IMR-90 (cell line): ENCODE measurements around the gene ESAM. TPM values are rescaled to one million over a fixed set of nuclear protein-coding genes. Genes with fewer than 3 reads are reported as not detected.

ENCODE experiments used
- ATAC-seq: fragments of 200-7000 bp; cut with Tn5 transposase; 2 replicates; pipeline ENCODE4 v1.9.1; 2020; ENCODE audit warnings: low read depth, mild to moderate bottlenecking, moderate library complexity
- BruUV-seq: library from RNA; stranded (reverse); fragments of 400-500 nt; replicated peaks from 2 replicates; lab custom pipeline; 2021; lab: Mats Ljungman, UMichigan
- CTCF ChIA-PET: fragments of 300-600 bp; formaldehyde crosslinking; extraction: SDS; loops from one replicate; lab custom pipeline; 2021; ENCODE audit warnings: antibody characterized with exemption; lab: Yijun Ruan, JAX
- POLR2A ChIA-PET: fragments of 300-600 bp; sonication (Branson Sonifier 250); formaldehyde crosslinking; loops from one replicate; lab custom pipeline; 2022; ENCODE audit warnings: antibody characterized with exemption; ENCODE audit not compliant: unreplicated experiment; lab: Charles Lee
- DNase-seq: peaks from one replicate; pipeline ENCODE4 v3.0.0; 2013
- H2AFZ ChIP-seq: replicated peaks from 2 replicates; pipeline ENCODE3; 2013; ENCODE audit warnings: low read length, mild to moderate bottlenecking; ENCODE audit not compliant: poor library complexity
- H2AK5ac ChIP-seq: 2 replicates; pipeline ENCODE4 v1.6.1; 2013; ENCODE audit warnings: low read depth, low read length, inconsistent platforms
- H2AK9ac ChIP-seq: replicated peaks from 2 replicates; pipeline ENCODE3; 2013; ENCODE audit warnings: mild to moderate bottlenecking, low read depth, low read length, moderate library complexity; ENCODE audit not compliant: poor library complexity
- H2BK120ac ChIP-seq: 2 replicates; pipeline ENCODE4 v1.6.1; 2013; ENCODE audit warnings: low read depth, low read length, inconsistent platforms
- H2BK15ac ChIP-seq: 3 replicates; pipeline ENCODE4 v1.6.1; 2013; ENCODE audit warnings: low read depth, low read length, inconsistent platforms
- H2BK20ac ChIP-seq: 2 replicates; pipeline ENCODE4 v1.6.1; 2013; ENCODE audit warnings: low read depth, mild to moderate bottlenecking, inconsistent platforms, low read length, moderate library complexity
- H2BK5ac ChIP-seq: 2 replicates; pipeline ENCODE4 v1.6.1; 2013; ENCODE audit warnings: mild to moderate bottlenecking, low read depth, low read length, inconsistent platforms; ENCODE audit not compliant: poor library complexity, severe bottlenecking
- H3K14ac ChIP-seq: replicated peaks from 2 replicates; pipeline ENCODE4 v1.6.1; 2013; ENCODE audit warnings: low read depth, low read length, inconsistent platforms
- H3K18ac ChIP-seq: 2 replicates; pipeline ENCODE4 v1.6.1; 2013; ENCODE audit warnings: low read depth, low read length, control low read depth
- H3K23ac ChIP-seq: 2 replicates; pipeline ENCODE4 v1.6.1; 2013; ENCODE audit warnings: low read depth, low read length, inconsistent platforms
- H3K27ac ChIP-seq: 2 replicates; pipeline ENCODE4 v1.5.1; 2013; ENCODE audit warnings: mild to moderate bottlenecking, control low read depth, low read length; ENCODE audit not compliant: insufficient read depth
- H3K27me3 ChIP-seq: 2 replicates; pipeline ENCODE4 v1.6.1; 2013; ENCODE audit warnings: low read length; ENCODE audit not compliant: control insufficient read depth, insufficient read depth
- H3K36me3 ChIP-seq: 2 replicates; pipeline ENCODE4 v1.6.1; 2013; ENCODE audit warnings: low read length, mixed read lengths; ENCODE audit not compliant: control insufficient read depth, insufficient read depth
- H3K4ac ChIP-seq: 2 replicates; pipeline ENCODE4 v1.6.1; 2013; ENCODE audit warnings: low read depth, low read length, inconsistent platforms
- H3K4me1 ChIP-seq: 2 replicates; pipeline ENCODE4 v1.6.1; 2013; ENCODE audit warnings: low read length, mixed read lengths; ENCODE audit not compliant: control insufficient read depth, insufficient read depth
- H3K4me2 ChIP-seq: 2 replicates; pipeline ENCODE4 v1.6.1; 2013; ENCODE audit warnings: low read depth, mild to moderate bottlenecking, control low read depth, low read length, moderate library complexity
- H3K4me3 ChIP-seq: 2 replicates; pipeline ENCODE4 v1.5.1; 2013; ENCODE audit warnings: low read depth, mild to moderate bottlenecking, control low read depth, low read length, moderate library complexity; ENCODE audit not compliant: insufficient read depth
- H3K56ac ChIP-seq: 2 replicates; pipeline ENCODE4 v1.6.1; 2013; ENCODE audit warnings: low read length, inconsistent platforms; ENCODE audit not compliant: insufficient read depth; ENCODE audit errors: extremely low read depth
- H3K79me1 ChIP-seq, 2 experiments: 2 replicates each; pipeline ENCODE4 v1.6.1; 2013; ENCODE audit warnings: low read length in 2 of 2, inconsistent platforms in 1 of 2, low read depth in 1 of 2
- H3K9ac ChIP-seq: 2 replicates; pipeline ENCODE4 v1.6.1; 2013; ENCODE audit warnings: low read depth, low read length, control low read depth
- H3K9me1 ChIP-seq: 2 replicates; pipeline ENCODE4 v1.6.1; 2013; ENCODE audit warnings: low read length, inconsistent platforms; ENCODE audit not compliant: insufficient read depth
- H3K9me3 ChIP-seq: 2 replicates; pipeline ENCODE4 v1.6.1; 2013; ENCODE audit warnings: low read length; ENCODE audit not compliant: control insufficient read depth, insufficient read depth
- H4K20me1 ChIP-seq: 2 replicates; pipeline ENCODE4 v1.6.1; 2013; ENCODE audit warnings: low read length, inconsistent platforms; ENCODE audit not compliant: insufficient read depth
- H4K5ac ChIP-seq: 2 replicates; pipeline ENCODE4 v1.6.1; 2013; ENCODE audit warnings: mild to moderate bottlenecking, low read depth, low read length, control low read depth
- H4K8ac ChIP-seq, 2 experiments: 2 replicates each; pipeline ENCODE4 v1.6.1; 2013; ENCODE audit warnings: low read depth in 2 of 2, low read length in 2 of 2, control low read depth in 1 of 2, inconsistent platforms in 1 of 2
- H4K91ac ChIP-seq: 2 replicates; pipeline ENCODE4 v1.6.1; 2013; ENCODE audit warnings: low read depth, low read length, inconsistent platforms; ENCODE audit not compliant: insufficient read depth
- BHLHE40 ChIP-seq: fragments of 150-350 bp; IDR thresholded peaks from 2 replicates; pipeline ENCODE4 v1.6.1; 2016; ENCODE audit warnings: mild to moderate bottlenecking, low read depth, low read length
- CEBPB ChIP-seq: IDR thresholded peaks from 2 replicates; pipeline ENCODE4 v1.6.1; 2012; ENCODE audit warnings: low read depth, low read length, improper control_type of control experiment
- CHD1 ChIP-seq: IDR thresholded peaks from 2 replicates; pipeline ENCODE4 v1.6.1; 2012; ENCODE audit warnings: low read depth, low read length, improper control_type of control experiment
- CTCF ChIP-seq: conservative IDR thresholded peaks from 2 replicates; pipeline ENCODE4 v1.5.1; 2012; ENCODE audit warnings: mild to moderate bottlenecking, low read depth, low read length, improper control_type of control experiment
- ELK1 ChIP-seq: fragments of 150-350 bp; IDR thresholded peaks from 2 replicates; pipeline ENCODE4 v1.6.1; 2016; ENCODE audit warnings: low read depth, mild to moderate bottlenecking, low read length, moderate library complexity, borderline replicate concordance
- FOS ChIP-seq: fragments of 150-350 bp; IDR thresholded peaks from 2 replicates; pipeline ENCODE4 v1.6.1; 2016; ENCODE audit warnings: low read depth, low read length
- MAFK ChIP-seq: IDR thresholded peaks from 2 replicates; pipeline ENCODE4 v1.6.1; 2012; ENCODE audit warnings: low read depth, low read length, improper control_type of control experiment
- MAZ ChIP-seq: IDR thresholded peaks from 2 replicates; pipeline ENCODE4 v1.6.1; 2012; ENCODE audit warnings: low read depth, mild to moderate bottlenecking, low read length, improper control_type of control experiment, moderate library complexity, borderline replicate concordance
- MXI1 ChIP-seq: IDR thresholded peaks from 2 replicates; pipeline ENCODE4 v1.6.1; 2012; ENCODE audit warnings: low read depth, mild to moderate bottlenecking, low read length, moderate library complexity, borderline replicate concordance
- NFE2L2 ChIP-seq: fragments of 150-350 bp; IDR thresholded peaks from 2 replicates; pipeline ENCODE4 v1.6.1; 2016; ENCODE audit warnings: low read depth, mild to moderate bottlenecking, low read length
- POLR2A ChIP-seq: IDR thresholded peaks from 2 replicates; pipeline ENCODE4 v1.6.1; 2012; ENCODE audit warnings: mild to moderate bottlenecking, low read depth, low read length
- RAD21 ChIP-seq: IDR thresholded peaks from 2 replicates; pipeline ENCODE4 v1.6.1; 2012; ENCODE audit warnings: low read length, improper control_type of control experiment
- RCOR1 ChIP-seq: IDR thresholded peaks from 2 replicates; pipeline ENCODE4 v1.6.1; 2012; ENCODE audit warnings: mild to moderate bottlenecking, low read length, improper control_type of control experiment; ENCODE audit not compliant: insufficient replicate concordance
- RFX5 ChIP-seq: IDR thresholded peaks from 2 replicates; pipeline ENCODE4 v1.8.0; 2012; ENCODE audit warnings: low read depth, mild to moderate bottlenecking, low read length, moderate library complexity
- SMC3 ChIP-seq: fragments of 150-350 bp; IDR thresholded peaks from 2 replicates; pipeline ENCODE4 v1.6.1; 2016; ENCODE audit warnings: low read depth, mild to moderate bottlenecking, antibody characterized with exemption, low read length, moderate library complexity
- USF2 ChIP-seq: fragments of 150-350 bp; IDR thresholded peaks from 2 replicates; pipeline ENCODE4 v1.6.1; 2017; ENCODE audit warnings: mild to moderate bottlenecking, antibody characterized with exemption, low read length, low read depth
- WGBS, 2 experiments: methylation state at CpG; one replicate each; pipeline versions ENCODE4 v1.1.5 to v1.1.7; 2013; ENCODE audit warnings: missing lambda C conversion rate in 2 of 2; ENCODE audit not compliant: insufficient read length in 1 of 2; ENCODE audit errors: extremely low coverage in 2 of 2; 5-methylcytosine and 5-hydroxymethylcytosine counted together
- dilution Hi-C: fragments of 300-500 bp; cut with HindIII; formaldehyde crosslinking; loops from one replicate; pipeline ENCODE4 v1.14.3; 2018; ENCODE audit warnings: low sequenced_read_pairs; ENCODE audit not compliant: unreplicated experiment
- in situ Hi-C: fragments of 300-500 bp; cut with MboI; formaldehyde crosslinking; loops from 3 replicates; pipeline ENCODE4 v1.14.3; 2019; ENCODE audit warnings: low sequenced_read_pairs, inconsistent platforms, mixed read lengths
- intact Hi-C: fragments of 100-400 bp; cut with micrococcal nuclease; formaldehyde crosslinking; loops from 2 replicates; pipeline ENCODE4 v1.10.0; 2022
- polyA plus RNA-seq, 3 experiments: library from polyadenylated mRNA; depleted of rRNA; stranded (reverse); fragments of >200 nt; gene quantifications; 2 replicates each; pipeline ENCODE4 v1.2.3, GENCODE V29; 2012; ENCODE audit warnings: low replicate concordance in 1 of 3
- total RNA-seq: library from RNA; depleted of rRNA; stranded (reverse); fragments of >200 nt; gene quantifications from 2 replicates; pipeline ENCODE4 v1.2.3, GENCODE V29; 2012

Gene ESAM
- total and polyA plus RNA-seq, 2 of the 4 experiments (the other 2 are of a cell fraction), result under 0.01 to 0.12 TPM

GRCh38 chr11:124796312-124796711 lies 34.2 kb upstream of the ESAM start:
- ATAC-seq (no peak), DNase-seq (no peak)
- H3K23ac ChIP-seq, result no peak overlapping the region; the same call in 1 of the 2 replicates
- no peak for TF ChIP-seq MAZ
- TF ChIP-seq CEBPB, result no peak
- no peak for TF ChIP-seq SMC3
- no peak for TF ChIP-seq FOS
- no peak for TF ChIP-seq CTCF
- no peak for TF ChIP-seq POLR2A
- no peak for TF ChIP-seq RCOR1
- no peak for TF ChIP-seq NFE2L2
- no peak for TF ChIP-seq CHD1
- TF ChIP-seq MXI1, result no peak
- TF ChIP-seq MAFK, result no peak
- TF ChIP-seq USF2, result no peak
- no peak for TF ChIP-seq ELK1
- TF ChIP-seq RAD21, result no peak
- TF ChIP-seq BHLHE40, result no peak
- TF ChIP-seq RFX5, result no peak
- H3K14ac ChIP-seq, result no peak overlapping the region
- no peaks in the 10 kb centered on the region for H3K36me3 ChIP-seq
- no peak overlapping the region for H2AFZ ChIP-seq
- H4K8ac ChIP-seq, result no peak overlapping the region
- no peaks in the 10 kb centered on the region for H3K27me3 ChIP-seq
- H2BK15ac ChIP-seq, result no peak overlapping the region
- BruUV-seq, result TSS peak; percentile 3
- ChIA-PET POLR2A (interaction anchor here (0.6 kb wide), 2 partner anchors 18 to 123 kb away, joined by 3 read pairs; no protein-coding TSS in a partner anchor), CTCF (no interaction called here)
- no peak overlapping the region for H2BK5ac ChIP-seq
- no CpG with 5 or more reads among the region's 3 CpGs for WGBS, 2 experiments
- intact Hi-C loops (no loop called here), dilution Hi-C loops (no loop called here), in situ Hi-C loops (no loop called here)
- H3K9ac ChIP-seq, result no peak overlapping the region
- H3K9me1 ChIP-seq, result peaks cover 8% of the 10 kb centered on the region
- no peak overlapping the region for H2BK20ac ChIP-seq
- no peak overlapping the region for H4K5ac ChIP-seq
- no peak overlapping the region for H2BK120ac ChIP-seq
- no peak overlapping the region for H3K27ac ChIP-seq
- H3K56ac ChIP-seq, result no peak overlapping the region
- no peak overlapping the region for H2AK9ac ChIP-seq
- H3K4me3 ChIP-seq, result no peak overlapping the region
- H4K91ac ChIP-seq, result no peak overlapping the region
- peaks cover 56% of the 10 kb centered on the region for H4K20me1 ChIP-seq
- H3K4me2 ChIP-seq, result no peak overlapping the region
- peaks cover 15 to 43% of the 10 kb centered on the region in 2 experiments for H3K79me1 ChIP-seq
- no peaks in the 10 kb centered on the region for H3K9me3 ChIP-seq
- peaks cover 7% of the 10 kb centered on the region for H3K4me1 ChIP-seq
- no peak overlapping the region for H3K4ac ChIP-seq
- no peak overlapping the region for H3K18ac ChIP-seq
- no peak overlapping the region for H2AK5ac ChIP-seq
